AG08396 (cell line): ENCODE data around the gene MICU2.
"Not testable (repeated sequence)": the region's sequence is repeated elsewhere in the genome, so short reads cannot be mapped to it uniquely, and the experiment has no call there.

Experiments used
- DNase-seq: peaks from one replicate; pipeline ENCODE4 v3.0.0; 2012; ENCODE audit warnings: low spot score, mixed read lengths

Gene MICU2

DNA sequence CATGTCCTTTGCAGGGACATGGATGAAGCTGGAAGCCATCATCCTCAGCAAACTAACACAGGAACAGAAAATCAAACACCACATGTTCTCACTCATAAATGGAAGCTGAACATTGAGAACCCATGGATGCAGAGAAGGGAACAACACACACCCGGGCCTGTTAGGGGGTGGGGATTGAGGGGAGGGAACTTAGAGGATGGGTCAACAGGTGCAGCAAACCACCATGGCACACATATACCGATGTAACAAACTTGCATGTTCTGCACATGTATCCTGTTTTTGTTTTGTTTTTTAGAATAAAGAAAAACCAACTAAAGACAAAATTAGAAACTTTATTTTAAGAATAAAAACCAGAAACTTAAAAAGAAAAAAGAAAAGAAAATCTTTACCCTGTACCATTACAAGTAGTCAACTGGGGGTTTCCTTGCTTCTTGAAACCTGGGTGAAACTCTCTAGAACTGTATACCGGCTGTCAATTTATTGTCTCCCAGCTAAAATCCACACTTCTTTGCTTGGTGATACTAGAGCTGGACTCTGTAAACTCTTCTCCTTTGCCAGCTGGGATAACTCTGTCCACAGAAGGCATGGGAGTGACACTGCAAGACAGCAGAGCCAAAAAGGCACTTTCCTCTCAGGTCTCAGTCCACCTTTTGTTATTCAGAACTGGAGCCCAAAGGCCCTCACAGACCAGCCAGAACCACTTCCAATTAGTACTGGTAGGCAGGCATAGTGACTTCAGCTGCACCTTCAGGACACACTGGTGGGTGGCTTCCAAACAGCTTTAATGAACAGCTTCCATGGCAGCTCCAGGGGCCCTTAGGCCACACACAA, 9.0 kb downstream of the MICU2 start:
- no peak for DNase-seq

DNA sequence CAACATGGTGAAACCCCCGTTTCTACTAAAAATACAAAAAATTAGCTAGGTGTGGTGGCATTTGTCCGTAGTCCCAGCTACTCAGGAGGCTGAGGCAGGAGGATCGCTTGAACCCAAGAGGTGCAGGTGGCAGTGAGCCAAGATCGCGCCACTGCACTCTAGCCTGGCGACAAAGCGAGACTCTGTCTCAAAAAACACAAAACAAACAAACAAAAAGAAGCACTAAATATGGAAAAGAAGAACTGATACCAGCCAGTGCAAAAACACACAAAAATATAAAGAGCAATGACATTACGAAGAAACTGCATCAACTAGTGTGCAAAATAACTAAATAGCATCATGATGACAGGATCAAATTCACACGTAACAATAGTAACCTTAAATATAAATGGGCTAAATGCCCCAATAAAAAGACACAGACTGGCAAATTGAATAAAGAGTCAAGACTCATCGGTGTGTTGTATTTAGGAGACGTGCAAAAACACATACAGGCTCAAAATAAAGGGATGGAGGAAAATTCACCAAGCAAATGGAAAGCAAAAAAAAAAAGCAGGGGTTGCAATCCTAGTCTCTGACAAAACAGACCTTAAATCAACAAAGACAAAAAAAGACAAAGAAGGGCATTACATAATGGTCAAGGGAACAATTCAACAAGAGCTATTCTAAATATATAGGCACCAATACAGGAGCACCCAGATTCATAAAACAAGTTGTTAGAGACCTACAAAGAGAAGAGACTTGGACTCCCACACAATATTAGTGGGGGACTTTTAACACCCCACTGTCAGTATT, 13.1 kb downstream of the MICU2 start:
- not testable (repeated sequence) for DNase-seq

GRCh38 chr13:21590231-21590630, 13.7 kb downstream of the MICU2 start:
- no peak for DNase-seq

DNA sequence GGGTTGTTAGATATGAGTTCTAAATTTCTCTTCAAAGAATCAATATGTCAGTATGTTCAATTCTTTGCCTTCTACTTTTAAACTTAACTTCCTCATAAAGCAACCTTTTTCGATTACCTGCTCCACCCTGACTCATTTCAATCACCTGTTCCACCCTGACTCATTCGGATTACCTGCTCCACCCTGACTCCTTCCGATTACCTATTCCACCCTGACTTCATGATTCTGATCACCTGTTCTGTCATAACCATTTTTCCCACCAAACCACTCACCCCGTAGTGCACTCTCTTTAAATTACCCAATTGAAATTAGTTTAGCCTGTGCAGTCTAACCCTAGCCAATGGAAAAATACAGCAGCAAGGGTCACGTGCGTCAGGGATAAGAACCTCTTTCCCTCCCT, 14.5 kb downstream of the MICU2 start:
- not testable (repeated sequence) for DNase-seq

DNA sequence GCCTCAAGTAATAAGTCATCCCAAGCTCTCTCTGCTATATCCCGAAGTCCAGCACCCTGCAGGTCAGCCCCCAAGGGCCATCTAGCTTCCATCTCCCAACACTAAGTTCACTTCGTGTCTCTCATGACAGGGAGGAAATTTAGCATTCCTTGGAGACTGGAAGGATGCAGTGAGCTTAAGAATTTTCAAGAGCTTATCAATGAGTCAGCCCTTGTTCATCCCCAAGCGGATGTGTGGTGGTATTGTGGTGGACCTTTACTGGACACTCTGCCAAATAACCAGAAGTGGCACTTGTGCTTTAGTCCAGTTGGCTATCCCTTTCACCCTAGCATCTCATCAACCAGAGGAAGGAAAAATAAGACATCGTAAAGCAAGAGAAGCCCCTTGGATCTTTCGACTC, 15.6 kb downstream of the MICU2 start:
- not testable (repeated sequence) for DNase-seq

DNA sequence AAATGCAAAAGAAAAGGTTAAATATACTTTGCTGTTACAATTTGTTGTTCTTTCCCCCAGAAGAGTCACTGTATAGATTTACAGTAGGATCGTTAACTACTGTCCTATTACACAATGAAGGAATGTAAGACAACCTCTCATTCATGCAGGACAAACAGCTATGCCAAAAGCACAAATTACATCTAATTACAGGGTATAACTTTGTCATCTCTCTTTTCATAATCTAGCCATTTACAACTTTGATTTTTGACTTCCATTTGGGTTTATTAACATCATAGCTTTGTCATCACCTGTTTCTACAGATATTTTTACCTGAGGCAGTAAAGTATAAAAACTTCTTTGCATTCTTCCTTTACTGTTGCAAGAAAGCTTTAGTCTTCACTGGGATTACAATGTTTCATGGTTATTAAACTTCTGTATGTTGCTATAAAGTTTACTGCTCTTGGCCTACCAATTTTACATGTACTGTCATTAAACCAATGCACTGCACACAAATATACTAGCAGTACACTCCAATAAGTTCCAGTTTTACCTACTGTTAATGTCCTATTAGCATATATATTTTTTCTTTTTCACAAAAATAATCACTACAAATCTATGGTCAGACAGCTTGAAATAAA, 18.9 kb downstream of the MICU2 start:
- no peak for DNase-seq

- peak; percentile 28 for DNase-seq
Observed at GRCh38 chr13:21583478-21583877, 20.5 kb downstream of the MICU2 start.

GRCh38 chr13:21580736-21581135, 23.2 kb downstream of the MICU2 start:
- DNase-seq: no peak

GRCh38 chr13:21579754-21580316, 24.1 kb downstream of the MICU2 start:
- DNase-seq: no peak

DNA sequence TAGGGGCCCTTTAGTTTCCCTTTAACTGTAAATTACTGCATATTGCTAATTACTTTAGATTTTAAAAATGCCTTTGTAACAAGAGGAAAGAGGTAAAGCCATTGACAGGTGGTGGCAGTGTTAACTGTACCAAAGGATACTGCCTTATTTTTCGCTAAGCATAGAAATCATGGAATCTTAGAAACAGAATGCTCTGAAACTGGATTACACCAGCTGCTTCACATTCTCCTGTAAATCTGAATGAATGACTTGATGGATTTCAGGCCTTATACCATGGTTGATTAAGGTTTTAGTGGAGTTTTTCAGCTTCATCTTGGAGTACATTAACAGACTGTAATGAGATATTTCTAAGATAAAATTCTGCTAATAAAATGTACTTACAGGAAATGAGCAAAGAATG, 25.2 kb downstream of the MICU2 start:
- DNase-seq: no peak

GRCh38 chr13:21576426-21576825, 27.5 kb downstream of the MICU2 start:
- no peak for DNase-seq

DNA sequence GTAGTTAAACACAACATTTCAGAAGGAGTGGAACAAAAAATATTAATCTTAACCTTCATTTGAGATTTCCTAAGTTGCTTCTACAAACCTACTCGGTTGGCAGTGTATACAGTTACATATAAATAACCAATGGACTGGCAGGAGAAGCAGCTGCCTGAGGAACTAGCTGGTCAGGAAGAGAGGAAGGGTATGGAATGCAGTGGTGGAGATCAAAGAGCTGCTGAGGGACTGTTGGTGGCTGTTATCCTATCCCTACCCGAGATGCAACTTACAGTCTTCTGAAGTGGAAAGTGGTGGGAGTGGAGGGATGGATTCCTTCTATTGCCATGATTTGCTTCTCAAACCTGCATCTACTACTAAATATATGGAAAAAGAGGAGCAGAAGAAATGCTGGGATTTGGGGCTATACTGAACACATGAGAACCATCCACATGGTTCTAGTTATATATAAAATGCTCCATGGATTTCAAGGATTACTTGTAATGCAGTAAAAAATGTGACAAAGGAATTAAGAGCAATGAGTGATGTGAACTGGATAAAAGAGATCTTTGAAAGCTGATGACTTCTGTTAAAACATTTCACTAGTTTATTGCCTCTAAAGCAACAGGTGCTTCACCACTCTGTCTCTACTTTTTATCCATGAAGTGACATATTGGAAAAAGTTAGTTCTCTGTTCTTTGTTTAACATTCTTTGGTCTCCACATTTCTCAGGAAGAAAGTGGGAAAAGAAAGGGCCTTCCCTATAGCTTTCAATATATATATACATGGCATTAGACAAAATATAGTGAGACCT, 29.9 kb downstream of the MICU2 start:
- no peak for DNase-seq

GRCh38 chr13:21569686-21570085, 34.3 kb downstream of the MICU2 start:
- no peak for DNase-seq

GRCh38 chr13:21568854-21569253, 35.1 kb downstream of the MICU2 start:
- no peak for DNase-seq

GRCh38 chr13:21567714-21568113, 36.3 kb downstream of the MICU2 start:
- no peak for DNase-seq

GRCh38 chr13:21557995-21558394, 46.0 kb downstream of the MICU2 start:
- peak; percentile 21 for DNase-seq

DNA sequence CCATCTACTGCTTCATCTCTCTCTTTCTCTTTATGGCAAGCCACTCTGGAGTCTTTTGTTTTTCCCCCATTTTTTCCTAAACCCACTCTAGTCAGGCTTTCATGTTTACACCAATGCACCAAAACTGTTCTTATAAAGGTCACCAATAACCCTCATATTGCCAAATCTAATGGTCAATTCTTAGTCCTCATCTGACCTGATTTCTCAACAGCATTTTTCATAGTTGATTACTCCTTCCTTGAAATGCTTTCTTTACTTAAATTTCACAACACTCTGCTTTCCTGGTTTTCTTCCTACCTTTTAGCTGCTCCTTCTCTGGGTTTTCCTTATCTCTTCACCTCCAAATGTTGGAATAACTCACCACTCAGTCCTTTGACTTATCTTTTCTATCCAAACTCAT, 47.9 kb downstream of the MICU2 start:
- DNase-seq: no peak

- DNase-seq: not testable (repeated sequence)
Observed at GRCh38 chr13:21553261-21553660, 50.7 kb downstream of the MICU2 start.

- no peak for DNase-seq
Observed at GRCh38 chr13:21550918-21551317, 53.1 kb downstream of the MICU2 start.

DNA sequence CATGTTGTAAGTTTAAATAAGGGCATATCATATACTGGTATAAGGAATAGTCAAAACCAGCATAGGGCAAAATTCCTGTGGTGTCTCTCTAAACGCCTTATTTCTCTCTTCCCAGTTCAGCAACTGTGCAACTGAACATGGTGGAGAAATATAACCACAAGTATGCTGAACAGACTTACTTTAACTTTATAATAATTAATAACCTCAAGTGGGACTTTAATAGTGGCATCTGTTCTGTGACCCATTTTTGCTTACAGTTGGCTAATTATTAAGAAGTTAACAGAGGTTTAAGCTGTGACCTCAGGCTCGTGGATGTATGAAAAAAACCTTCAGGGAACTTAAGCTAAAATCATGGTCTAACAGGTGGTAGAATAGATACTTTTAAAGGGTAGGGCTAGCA, 54.3 kb downstream of the MICU2 start:
- DNase-seq: no peak

DNA sequence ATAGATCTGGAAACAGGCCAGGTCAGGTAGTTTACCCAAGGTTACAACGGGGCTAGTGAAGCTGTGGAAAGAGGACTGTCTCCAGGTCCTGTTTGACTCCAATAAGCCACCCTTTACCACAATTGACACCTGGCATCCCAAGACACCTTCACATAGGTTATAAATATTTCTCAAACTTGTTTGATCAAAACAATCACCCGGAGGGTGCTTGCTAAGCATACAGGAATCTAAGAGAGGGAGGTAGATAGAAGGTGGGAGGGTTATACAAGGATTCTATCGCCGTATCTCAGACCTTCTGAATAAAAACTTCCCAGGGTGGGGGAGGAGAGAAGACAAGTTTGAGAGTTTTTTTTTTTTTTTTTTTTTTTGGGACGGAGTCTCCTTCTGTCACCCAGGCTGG, 55.4 kb downstream of the MICU2 start:
- no peak for DNase-seq

- no peak for DNase-seq
Observed at GRCh38 chr13:21546372-21546771, 57.6 kb downstream of the MICU2 start.
